Thyroid gland (tissue), 4 donors: Measurements from ENCODE around the gene WNT3A.

Experiments
- POLR2A ChIP-seq, 2 donors: fragments of 450-650 bp; IDR thresholded peaks; one replicate each; pipeline ENCODE4 v1.6.1; 2017; ENCODE audit warnings: antibody characterized with exemption in 2 of 2, mild to moderate bottlenecking in 2 of 2, moderate library complexity in 1 of 2
- TF ChIP-seq, protein P1 (sequence below), 6 experiments: fragments of 200-600 bp in 3 of 6; fragments of 450-650 bp in 3 of 6; sonication (generic) in 3 of 6; IDR thresholded peaks; one replicate each; pipeline ENCODE4 v1.5.1; 2016 to 2019; ENCODE audit warnings: antibody characterized with exemption in 6 of 6, mild to moderate bottlenecking in 2 of 6, inconsistent platforms in 1 of 6, moderate library complexity in 1 of 6

DNA sequence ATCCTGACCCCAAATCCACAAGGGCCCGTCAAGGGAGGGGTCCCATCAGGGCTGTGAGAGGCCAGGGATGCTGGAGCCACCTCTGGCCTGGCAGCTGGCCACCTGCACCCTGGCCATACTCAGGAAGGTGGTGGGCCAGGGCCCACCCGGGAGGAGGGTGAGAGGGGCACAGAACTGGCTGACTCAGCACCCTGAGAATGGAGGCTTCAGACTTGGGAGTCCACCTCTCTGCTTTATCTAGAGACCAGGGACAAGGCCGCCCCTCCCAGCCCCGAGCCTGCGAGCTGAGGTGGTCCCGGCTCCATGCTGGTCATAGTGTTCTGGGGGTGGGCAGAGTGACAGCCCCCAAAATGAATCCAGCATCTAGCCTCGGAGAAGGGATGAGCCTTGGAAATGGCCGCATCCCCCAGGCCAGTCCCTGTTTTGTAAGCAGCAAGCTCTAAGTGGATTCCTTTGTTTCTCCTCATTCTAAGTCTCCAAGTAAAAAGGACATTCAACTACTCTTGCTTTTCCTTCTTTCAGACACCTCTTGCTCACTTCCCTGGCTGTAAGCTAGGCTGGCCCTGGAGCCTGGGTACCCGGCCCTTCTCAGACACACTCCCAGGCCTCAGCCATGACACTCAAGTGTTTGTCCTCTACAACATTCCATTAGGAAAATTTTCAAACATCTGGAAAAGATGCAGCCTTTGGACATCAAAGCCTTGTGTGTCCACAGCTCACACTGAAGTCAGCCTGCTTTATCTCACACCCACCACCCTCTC lies 12.3 kb downstream of the WNT3A start:
- TF ChIP-seq, protein P1, sequence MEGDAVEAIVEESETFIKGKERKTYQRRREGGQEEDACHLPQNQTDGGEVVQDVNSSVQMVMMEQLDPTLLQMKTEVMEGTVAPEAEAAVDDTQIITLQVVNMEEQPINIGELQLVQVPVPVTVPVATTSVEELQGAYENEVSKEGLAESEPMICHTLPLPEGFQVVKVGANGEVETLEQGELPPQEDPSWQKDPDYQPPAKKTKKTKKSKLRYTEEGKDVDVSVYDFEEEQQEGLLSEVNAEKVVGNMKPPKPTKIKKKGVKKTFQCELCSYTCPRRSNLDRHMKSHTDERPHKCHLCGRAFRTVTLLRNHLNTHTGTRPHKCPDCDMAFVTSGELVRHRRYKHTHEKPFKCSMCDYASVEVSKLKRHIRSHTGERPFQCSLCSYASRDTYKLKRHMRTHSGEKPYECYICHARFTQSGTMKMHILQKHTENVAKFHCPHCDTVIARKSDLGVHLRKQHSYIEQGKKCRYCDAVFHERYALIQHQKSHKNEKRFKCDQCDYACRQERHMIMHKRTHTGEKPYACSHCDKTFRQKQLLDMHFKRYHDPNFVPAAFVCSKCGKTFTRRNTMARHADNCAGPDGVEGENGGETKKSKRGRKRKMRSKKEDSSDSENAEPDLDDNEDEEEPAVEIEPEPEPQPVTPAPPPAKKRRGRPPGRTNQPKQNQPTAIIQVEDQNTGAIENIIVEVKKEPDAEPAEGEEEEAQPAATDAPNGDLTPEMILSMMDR (IDR thresholded peaks at IDR 0.05), result no peak
- no peak for TF ChIP-seq POLR2A (IDR thresholded peaks at IDR 0.05)
